Activated naive CD4-positive, alpha-beta T cell treated with anti-CD3 and anti-CD28 coated beads, Interleukin-2, amount 50 U/mL, for 24 hours (primary cell): ENCODE measurements around the gene PAMR1.
A peak's percentile ranks its signal among the peaks of the same experiment; 100 is the strongest.
"Not testable (repeated sequence)": the region's sequence is repeated elsewhere in the genome, so short reads cannot be mapped to it uniquely, and the experiment has no call there.

ENCODE experiments used
- H3K27ac Mint-ChIP-seq: one replicate; pipeline ENCODE4 v1.8.0; 2021; ENCODE audit warnings: mild to moderate bottlenecking, mixed read lengths
- H3K27me3 Mint-ChIP-seq: one replicate; pipeline ENCODE4 v1.8.0; 2021; ENCODE audit warnings: mixed read lengths
- H3K36me3 Mint-ChIP-seq: one replicate; pipeline ENCODE4 v1.8.0; 2021; ENCODE audit warnings: mixed read lengths
- H3K4me1 Mint-ChIP-seq: one replicate; pipeline ENCODE4 v1.8.0; 2021; ENCODE audit warnings: mixed read lengths
- H3K4me3 Mint-ChIP-seq: one replicate; pipeline ENCODE4 v1.8.0; 2021; ENCODE audit warnings: mild to moderate bottlenecking, mixed read lengths
- H3K9me3 Mint-ChIP-seq: one replicate; pipeline ENCODE4 v1.8.0; 2021; ENCODE audit warnings: mixed read lengths

Gene PAMR1

GRCh38 chr11:35523861-35524260 lies 1.6 kb downstream of the PAMR1 start:
- Mint-ChIP-seq H3K27me3 (peaks cover 46% of the 10 kb centered on the region), H3K4me1 (no peaks in the 10 kb centered on the region), H3K27ac (no peak overlapping the region)

GRCh38 chr11:35523331-35523768 lies 2.1 kb downstream of the PAMR1 start:
- Mint-ChIP-seq H3K4me1 (no peaks in the 10 kb centered on the region), H3K4me3 (no peak overlapping the region), H3K27me3 (peaks cover 46% of the 10 kb centered on the region)

More at GRCh38 chr11:35523861-35524260, 1.6 kb downstream of the PAMR1 start:
- Mint-ChIP-seq H3K9me3 (no peaks in the 10 kb centered on the region), H3K4me3 (no peak overlapping the region), H3K36me3 (no peaks in the 10 kb centered on the region)

GRCh38 chr11:35522091-35522490 lies 3.3 kb downstream of the PAMR1 start:
- H3K4me1 Mint-ChIP-seq, H3K9me3 Mint-ChIP-seq, H3K36me3 Mint-ChIP-seq, H3K4me3 Mint-ChIP-seq, H3K27ac Mint-ChIP-seq: not testable (repeated sequence)
- H3K27me3 Mint-ChIP-seq: peaks cover 43% of the 10 kb centered on the region

More at GRCh38 chr11:35523331-35523768, 2.1 kb downstream of the PAMR1 start:
- no peaks in the 10 kb centered on the region for H3K9me3 Mint-ChIP-seq
- H3K27ac Mint-ChIP-seq: peak overlapping the region; percentile 25
- no peaks in the 10 kb centered on the region for H3K36me3 Mint-ChIP-seq

- Mint-ChIP-seq H3K27ac (no peak overlapping the region), H3K4me1 (no peaks in the 10 kb centered on the region), H3K36me3 (no peaks in the 10 kb centered on the region), H3K27me3 (peaks cover 31% of the 10 kb centered on the region), H3K9me3 (no peaks in the 10 kb centered on the region), H3K4me3 (no peak overlapping the region)
These were observed 5.0 kb downstream of the PAMR1 start for GRCh38 chr11:35520376-35520775.

- Mint-ChIP-seq H3K27ac (no peak overlapping the region), H3K9me3 (no peaks in the 10 kb centered on the region), H3K27me3 (peaks cover 25% of the 10 kb centered on the region), H3K4me3 (no peak overlapping the region), H3K36me3 (no peaks in the 10 kb centered on the region), H3K4me1 (no peaks in the 10 kb centered on the region)
These were observed 6.7 kb downstream of the PAMR1 start for GRCh38 chr11:35518766-35519165.

GRCh38 chr11:35517481-35517880 lies 7.9 kb downstream of the PAMR1 start:
- H3K27ac Mint-ChIP-seq: no peak overlapping the region
- no peak overlapping the region for H3K4me3 Mint-ChIP-seq
- no peaks in the 10 kb centered on the region for H3K4me1 Mint-ChIP-seq
- no peaks in the 10 kb centered on the region for H3K9me3 Mint-ChIP-seq
- H3K27me3 Mint-ChIP-seq: peaks cover 25% of the 10 kb centered on the region
- no peaks in the 10 kb centered on the region for H3K36me3 Mint-ChIP-seq

GRCh38 chr11:35516403-35516802 lies 9.0 kb downstream of the PAMR1 start:
- Mint-ChIP-seq H3K27me3 (peaks cover 27% of the 10 kb centered on the region), H3K4me1 (no peaks in the 10 kb centered on the region), H3K36me3 (no peaks in the 10 kb centered on the region)

GRCh38 chr11:35515224-35515623 lies 10.2 kb downstream of the PAMR1 start:
- Mint-ChIP-seq H3K4me1 (no peaks in the 10 kb centered on the region), H3K36me3 (no peaks in the 10 kb centered on the region), H3K4me3 (no peak overlapping the region), H3K9me3 (no peaks in the 10 kb centered on the region), H3K27ac (no peak overlapping the region), H3K27me3 (peaks cover 32% of the 10 kb centered on the region)

More at GRCh38 chr11:35516403-35516802, 9.0 kb downstream of the PAMR1 start:
- Mint-ChIP-seq H3K9me3 (no peaks in the 10 kb centered on the region), H3K27ac (no peak overlapping the region), H3K4me3 (no peak overlapping the region)

GRCh38 chr11:35514481-35514880 lies 10.9 kb downstream of the PAMR1 start:
- H3K27me3 Mint-ChIP-seq: peaks cover 34% of the 10 kb centered on the region
- H3K4me1 Mint-ChIP-seq: no peaks in the 10 kb centered on the region
- no peak overlapping the region for H3K27ac Mint-ChIP-seq
- no peaks in the 10 kb centered on the region for H3K9me3 Mint-ChIP-seq
- no peaks in the 10 kb centered on the region for H3K36me3 Mint-ChIP-seq
- H3K4me3 Mint-ChIP-seq: no peak overlapping the region

GRCh38 chr11:35511666-35512065 lies 13.8 kb downstream of the PAMR1 start:
- H3K4me3 Mint-ChIP-seq: no peak overlapping the region
- peaks cover 24% of the 10 kb centered on the region for H3K27me3 Mint-ChIP-seq
- H3K9me3 Mint-ChIP-seq: peaks cover 9% of the 10 kb centered on the region
- H3K36me3 Mint-ChIP-seq: peaks cover 2% of the 10 kb centered on the region
- no peak overlapping the region for H3K27ac Mint-ChIP-seq
- peaks cover 1% of the 10 kb centered on the region for H3K4me1 Mint-ChIP-seq

GRCh38 chr11:35507688-35508087 lies 17.7 kb downstream of the PAMR1 start:
- Mint-ChIP-seq H3K27me3 (peaks cover 19% of the 10 kb centered on the region), H3K4me3 (no peak overlapping the region), H3K4me1 (peaks cover 13% of the 10 kb centered on the region), H3K27ac (no peak overlapping the region), H3K9me3 (peaks cover 28% of the 10 kb centered on the region), H3K36me3 (peaks cover 4% of the 10 kb centered on the region)

GRCh38 chr11:35501776-35502175 lies 23.6 kb downstream of the PAMR1 start:
- H3K4me3 Mint-ChIP-seq: no peak overlapping the region
- H3K36me3 Mint-ChIP-seq: peaks cover 2% of the 10 kb centered on the region
- no peak overlapping the region for H3K27ac Mint-ChIP-seq
- peaks cover 20% of the 10 kb centered on the region for H3K9me3 Mint-ChIP-seq
- H3K4me1 Mint-ChIP-seq: peaks cover 13% of the 10 kb centered on the region
- H3K27me3 Mint-ChIP-seq: peaks cover 2% of the 10 kb centered on the region

- Mint-ChIP-seq H3K4me3 (no peak overlapping the region), H3K4me1 (peaks cover 2% of the 10 kb centered on the region)
These were observed 24.7 kb downstream of the PAMR1 start for GRCh38 chr11:35500744-35501143.

GRCh38 chr11:35496416-35496815 lies 29.0 kb downstream of the PAMR1 start:
- no peaks in the 10 kb centered on the region for H3K9me3 Mint-ChIP-seq
- no peaks in the 10 kb centered on the region for H3K27me3 Mint-ChIP-seq
- no peaks in the 10 kb centered on the region for H3K4me1 Mint-ChIP-seq
- no peaks in the 10 kb centered on the region for H3K36me3 Mint-ChIP-seq
- H3K4me3 Mint-ChIP-seq: no peak overlapping the region
- no peak overlapping the region for H3K27ac Mint-ChIP-seq

More at GRCh38 chr11:35500744-35501143, 24.7 kb downstream of the PAMR1 start:
- Mint-ChIP-seq H3K27ac (no peak overlapping the region), H3K9me3 (peaks cover 11% of the 10 kb centered on the region), H3K36me3 (no peaks in the 10 kb centered on the region), H3K27me3 (no peaks in the 10 kb centered on the region)

GRCh38 chr11:35494957-35495490 lies 30.4 kb downstream of the PAMR1 start:
- peaks cover 2% of the 10 kb centered on the region for H3K27me3 Mint-ChIP-seq
- no peaks in the 10 kb centered on the region for H3K4me1 Mint-ChIP-seq
- H3K4me3 Mint-ChIP-seq: no peak overlapping the region
- no peaks in the 10 kb centered on the region for H3K36me3 Mint-ChIP-seq
- H3K27ac Mint-ChIP-seq: no peak overlapping the region
- H3K9me3 Mint-ChIP-seq: no peaks in the 10 kb centered on the region

- Mint-ChIP-seq H3K4me1 (no peaks in the 10 kb centered on the region), H3K36me3 (no peaks in the 10 kb centered on the region), H3K27ac (no peak overlapping the region), H3K4me3 (no peak overlapping the region), H3K9me3 (no peaks in the 10 kb centered on the region), H3K27me3 (peaks cover 6% of the 10 kb centered on the region)
These were observed 34.1 kb downstream of the PAMR1 start for GRCh38 chr11:35491231-35491871.
